NCI-H2171 (cell line): ENCODE results near the gene SRPK2.

Experiments used
- DNase-seq: peaks from one replicate; lab custom pipeline; 2025; lab: John Stamatoyannopoulos, UW

Gene SRPK2

GRCh38 chr7:105097619-105098018, 291.1 kb downstream of the SRPK2 start:
- DNase-seq = no peak

- DNase-seq = no peak
Measured at GRCh38 chr7:105096306-105096705, 292.4 kb downstream of the SRPK2 start.

GRCh38 chr7:105094966-105095365, 293.8 kb downstream of the SRPK2 start:
- DNase-seq = no peak

- no peak for DNase-seq
Measured at GRCh38 chr7:105088456-105088855, 300.3 kb downstream of the SRPK2 start.

GRCh38 chr7:105087981-105088380, 300.7 kb downstream of the SRPK2 start:
- no peak for DNase-seq

- DNase-seq = no peak
Measured at GRCh38 chr7:105086850-105087249, 301.9 kb downstream of the SRPK2 start.

GRCh38 chr7:105084581-105084980, 304.1 kb downstream of the SRPK2 start:
- DNase-seq = no peak

GRCh38 chr7:105079348-105079747, 309.4 kb downstream of the SRPK2 start:
- no peak for DNase-seq

- DNase-seq = no peak
Measured at GRCh38 chr7:105073143-105073542, 315.6 kb downstream of the SRPK2 start.

GRCh38 chr7:105068886-105069285, 319.8 kb downstream of the SRPK2 start:
- no peak for DNase-seq

GRCh38 chr7:105067691-105068090, 321.0 kb downstream of the SRPK2 start:
- DNase-seq = no peak
